Keratinocyte (primary cell): ENCODE results near the gene GRK4. TPM values are rescaled to one million over a fixed set of nuclear protein-coding genes. Genes with fewer than 3 reads are reported as not detected.

Experiments
- DNase-seq: peaks from one replicate; pipeline ENCODE4 v3.0.0-alpha.2; 2011; ENCODE audit warnings: low read depth, missing footprints, low spot score
- FAIRE-seq: peaks from 2 replicates; lab custom pipeline; 2011; peaks lifted over from hg19 to GRCh38; lab: Jason Lieb, UNC
- H2AFZ ChIP-seq: 2 replicates; pipeline ENCODE4 v1.6.0; 2012; ENCODE audit warnings: low read length, control low read depth, inconsistent platforms; ENCODE audit not compliant: control insufficient read depth
- H3K27ac ChIP-seq: 2 replicates; pipeline ENCODE4 v1.5.1; 2011; ENCODE audit warnings: low read length; ENCODE audit not compliant: control insufficient read depth, insufficient read depth
- H3K27me3 ChIP-seq: 3 replicates; pipeline ENCODE4 v1.6.0; 2011; ENCODE audit warnings: low read length; ENCODE audit not compliant: control insufficient read depth, insufficient read depth; ENCODE audit errors: extremely low read depth
- H3K36me3 ChIP-seq, 2 experiments: 2 replicates in 1 of 2; 3 replicates in 1 of 2; pipeline ENCODE4 v1.5.1; 2011; ENCODE audit warnings: low read length in 2 of 2, mild to moderate bottlenecking in 1 of 2; ENCODE audit not compliant: control insufficient read depth in 2 of 2, insufficient read depth in 2 of 2; ENCODE audit errors: extremely low read depth in 1 of 2
- H3K4me1 ChIP-seq: 3 replicates; pipeline ENCODE4 v1.5.1; 2011; ENCODE audit warnings: low read length; ENCODE audit not compliant: control insufficient read depth, insufficient read depth; ENCODE audit errors: extremely low read depth
- H3K4me2 ChIP-seq: 3 replicates; pipeline ENCODE4 v1.6.0; 2011; ENCODE audit warnings: low read depth, low read length; ENCODE audit not compliant: control insufficient read depth, insufficient read depth; ENCODE audit errors: extremely low read depth
- H3K4me3 ChIP-seq, 3 experiments: fragments of 200-600 bp in 1 of 3; sonication (generic) in 1 of 3; 2 replicates in 2 of 3; 3 replicates in 1 of 3; pipeline ENCODE4 v1.5.1; 2011 to 2016; ENCODE audit warnings: low read length in 3 of 3, mild to moderate bottlenecking in 3 of 3, control low read depth in 2 of 3, inconsistent platforms in 1 of 3, low read depth in 1 of 3, mixed read lengths in 1 of 3, mixed run types in 1 of 3, moderate library complexity in 1 of 3; ENCODE audit not compliant: control insufficient read depth in 2 of 3, insufficient read depth in 2 of 3; ENCODE audit errors: extremely low read depth in 1 of 3
- H3K79me2 ChIP-seq: 2 replicates; pipeline ENCODE4 v1.6.0; 2012; ENCODE audit warnings: low read length; ENCODE audit not compliant: control insufficient read depth, insufficient read depth
- H3K9ac ChIP-seq: 3 replicates; pipeline ENCODE4 v1.6.0; 2011; ENCODE audit warnings: low read length; ENCODE audit not compliant: control insufficient read depth, insufficient read depth; ENCODE audit errors: extremely low read depth
- H3K9me1 ChIP-seq: 3 replicates; pipeline ENCODE4 v1.6.0; 2011; ENCODE audit warnings: low read length; ENCODE audit not compliant: control insufficient read depth, insufficient read depth; ENCODE audit errors: extremely low read depth
- H3K9me3 ChIP-seq: 2 replicates; pipeline ENCODE4 v1.5.1; 2012; ENCODE audit warnings: low read depth, low read length; ENCODE audit not compliant: control insufficient read depth
- H4K20me1 ChIP-seq: 3 replicates; pipeline ENCODE4 v1.6.0; 2011; ENCODE audit warnings: low read length; ENCODE audit not compliant: control insufficient read depth, insufficient read depth; ENCODE audit errors: extremely low read depth
- CTCF ChIP-seq, 3 experiments: IDR thresholded peaks in 1 of 3; conservative IDR thresholded peaks in 1 of 3; optimal IDR thresholded peaks in 1 of 3; 2 replicates in 2 of 3; 3 replicates in 1 of 3; pipeline versions ENCODE3 to v1.5.1; 2011; ENCODE audit warnings: low read length in 3 of 3, mild to moderate bottlenecking in 3 of 3, moderate library complexity in 2 of 3, control low read depth in 1 of 3, inconsistent platforms in 1 of 3; ENCODE audit not compliant: insufficient read depth in 2 of 3; ENCODE audit errors: extremely low read depth in 1 of 3
- EZH2 ChIP-seq: IDR thresholded peaks from one replicate; pipeline ENCODE4 v1.6.1; 2012; ENCODE audit warnings: inconsistent platforms, mild to moderate bottlenecking, low read length, moderate library complexity
- dilution Hi-C: fragments of 300-500 bp; cut with MboI; formaldehyde crosslinking; loops from one replicate; pipeline ENCODE4 v1.7.0; 2020; ENCODE audit warnings: low sequenced_read_pairs; ENCODE audit not compliant: extremely low pct_ligation_motif_present
- polyA plus RNA-seq, 5 experiments: library from polyadenylated mRNA; depleted of rRNA in 3 of 5; stranded (reverse) in 3 of 5; stranded (forward) in 1 of 5; unstranded in 1 of 5; fragments of >200 nt; gene quantifications; 1 replicate in 1 of 5; 2 replicates in 3 of 5; 3 replicates in 1 of 5; pipeline versions ENCODE4 v1.2.1 to v1.2.3, GENCODE V29; 2011 to 2012; ENCODE audit warnings: missing spikeins in 2 of 5, low read depth in 1 of 5, low replicate concordance in 1 of 5

GRK4 gene
- polyA plus RNA-seq, 1 donor (not counting 4 experiments of a cell fraction or from before 2014, with no cell fraction given), result 4.3 TPM

GRCh38 chr4:2929469-2929868 lies 33.9 kb upstream of the GRK4 start:
- dilution Hi-C loops, result no loop called here
- Histone ChIP-seq H3K9me3 (no peaks in the 10 kb centered on the region), H3K4me3 (no peak overlapping the region), H3K79me2 (peaks cover 29% of the 10 kb centered on the region), H3K27me3 (no peaks in the 10 kb centered on the region), H3K27ac (no peak overlapping the region), H2AFZ (no peak overlapping the region), H3K9me1 (no peaks in the 10 kb centered on the region), H4K20me1 (peaks cover 3% of the 10 kb centered on the region), H3K4me2 (no peak overlapping the region), H3K9ac (no peak overlapping the region), H3K4me1 (peaks cover 6% of the 10 kb centered on the region), H3K36me3 (peaks cover 35 to 48% of the 10 kb centered on the region in 2 experiments)
- DNase-seq (no peak), FAIRE-seq (no peak)
- TF ChIP-seq CTCF (optimal IDR thresholded peaks at IDR 0.05 in 1 of 3, IDR thresholded peaks at IDR 0.05 in 1 of 3, conservative IDR thresholded peaks at IDR 0.05 in 1 of 3; ENCODE audit: extremely low read depth in 1 of 3, insufficient read depth in 2 of 3, low read length in 3 of 3) (no peak), EZH2 (no peak)

- Histone ChIP-seq H3K4me1 (peaks cover 6% of the 10 kb centered on the region), H3K9ac (no peak overlapping the region), H3K4me2 (no peak overlapping the region), H3K36me3 (peaks cover 31 to 47% of the 10 kb centered on the region in 2 experiments), H3K9me1 (no peaks in the 10 kb centered on the region), H3K27ac (no peak overlapping the region), H3K27me3 (no peaks in the 10 kb centered on the region), H3K9me3 (no peaks in the 10 kb centered on the region), H3K79me2 (peaks cover 34% of the 10 kb centered on the region), H4K20me1 (peaks cover 3% of the 10 kb centered on the region), H3K4me3 (no peak overlapping the region), H2AFZ (no peak overlapping the region)
- DNase-seq (no peak), FAIRE-seq (no peak)
- no peak for TF ChIP-seq EZH2
- TF ChIP-seq CTCF (optimal IDR thresholded peaks at IDR 0.05 in 1 of 3, IDR thresholded peaks at IDR 0.05 in 1 of 3, conservative IDR thresholded peaks at IDR 0.05 in 1 of 3; ENCODE audit: extremely low read depth in 1 of 3, insufficient read depth in 2 of 3, low read length in 3 of 3), result no peak
- dilution Hi-C loops, result no loop called here
Measured at GRCh38 chr4:2930135-2930757, 33.1 kb upstream of the GRK4 start.
